Measurements from ENCODE around the gene MRPL41. TPM values are rescaled to one million over a fixed set of nuclear protein-coding genes. Genes with fewer than 3 reads are reported as not detected.
"Not testable (repeated sequence)": the region's sequence is repeated elsewhere in the genome, so short reads cannot be mapped to it uniquely, and the experiment has no call there.

Gene MRPL41
- total RNA-seq, 4 donors from 2014 or later = 77.1 to 161 (median 98.3) TPM

- Histone ChIP-seq H3K27me3 (no peaks in the 10 kb centered on the region), H3K36me3 (peaks cover 0 to 33% (median 0%) of the 10 kb centered on the region in 3 donors), H3K27ac (no peak overlapping the region), H3K9me3 (peaks cover 0 to 4% (median 0%) of the 10 kb centered on the region in 4 donors), H3K4me3 (no peak overlapping the region), H3K4me1 (no peaks in the 10 kb centered on the region)
- TF ChIP-seq POLR2A (IDR thresholded peaks at IDR 0.05) = no peak
- TF ChIP-seq EP300 (IDR thresholded peaks at IDR 0.05) = no peak
- TF ChIP-seq CTCF (IDR thresholded peaks at IDR 0.05) = no peak
- 74 to 76% methylated on average over 26 of the region's 26 CpGs for WGBS, 2 donors
- DNase-seq (ENCODE audit: low spot score in 2 of 2) = no peak
Measured at GRCh38 chr9:137506702-137507171, 44.9 kb upstream of the MRPL41 start.

GRCh38 chr9:137509198-137509597, 42.5 kb upstream of the MRPL41 start:
- no peaks in the 10 kb centered on the region for H3K27me3 ChIP-seq
- WGBS, 2 donors = 89 to 93% methylated on average over 14 of the region's 14 CpGs
- no peaks in the 10 kb centered on the region for H3K4me1 ChIP-seq
- TF ChIP-seq POLR2A (IDR thresholded peaks at IDR 0.05) (no peak), EP300 (IDR thresholded peaks at IDR 0.05) (no peak)
- H3K4me3 ChIP-seq = no peak overlapping the region
- no peak overlapping the region for H3K27ac ChIP-seq
- peaks cover 0 to 46% (median 0%) of the 10 kb centered on the region in 3 donors for H3K36me3 ChIP-seq
- peaks cover 0 to 4% (median 0%) of the 10 kb centered on the region in 4 donors for H3K9me3 ChIP-seq
- DNase-seq (ENCODE audit: low spot score in 2 of 2) = no peak

DNA sequence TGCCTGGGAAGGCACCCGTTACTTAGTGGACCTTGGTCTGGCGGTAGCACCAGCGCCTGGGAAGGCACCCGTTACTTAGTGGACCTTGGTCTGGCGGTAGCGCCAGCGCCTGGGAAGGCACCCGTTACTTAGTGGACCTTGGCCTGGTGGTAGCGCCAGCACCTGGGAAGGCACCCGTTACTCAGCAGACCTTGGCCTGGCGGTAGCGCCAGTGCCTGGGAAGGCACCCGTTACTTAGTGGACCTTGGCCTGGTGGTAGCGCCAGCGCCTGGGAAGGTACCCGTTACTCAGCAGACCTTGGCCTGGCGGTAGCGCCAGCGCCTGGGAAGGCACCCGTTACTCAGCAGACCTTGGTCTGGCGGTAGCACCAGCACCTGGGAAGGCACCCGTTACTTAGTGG, 40.6 kb upstream of the MRPL41 start:
- not testable (repeated sequence) for H3K4me1 ChIP-seq; H3K4me3 ChIP-seq; H3K27ac ChIP-seq; H3K27me3 ChIP-seq; H3K9me3 ChIP-seq; DNase-seq (ENCODE audit: low spot score in 2 of 2)
- WGBS, 2 donors = 91 to 92% methylated on average over 18 to 22 of the region's 22 CpGs
- H3K36me3 ChIP-seq = peaks cover 0 to 43% (median 0%) of the 10 kb centered on the region in 3 donors

GRCh38 chr9:137511758-137512463, 39.8 kb upstream of the MRPL41 start:
- Histone ChIP-seq H3K4me1 (no peaks in the 10 kb centered on the region), H3K27ac (no peak overlapping the region), H3K9me3 (peaks cover 0 to 4% (median 0%) of the 10 kb centered on the region in 4 donors), H3K4me3 (no peak overlapping the region), H3K36me3 (peaks cover 0 to 43% (median 0%) of the 10 kb centered on the region in 3 donors), H3K27me3 (no peaks in the 10 kb centered on the region)
- 85 to 86% methylated on average over 25 of the region's 25 CpGs for WGBS, 2 donors
- DNase-seq (ENCODE audit: low spot score in 2 of 2) = no peak
- no peak for TF ChIP-seq EP300 (IDR thresholded peaks at IDR 0.05)

DNA sequence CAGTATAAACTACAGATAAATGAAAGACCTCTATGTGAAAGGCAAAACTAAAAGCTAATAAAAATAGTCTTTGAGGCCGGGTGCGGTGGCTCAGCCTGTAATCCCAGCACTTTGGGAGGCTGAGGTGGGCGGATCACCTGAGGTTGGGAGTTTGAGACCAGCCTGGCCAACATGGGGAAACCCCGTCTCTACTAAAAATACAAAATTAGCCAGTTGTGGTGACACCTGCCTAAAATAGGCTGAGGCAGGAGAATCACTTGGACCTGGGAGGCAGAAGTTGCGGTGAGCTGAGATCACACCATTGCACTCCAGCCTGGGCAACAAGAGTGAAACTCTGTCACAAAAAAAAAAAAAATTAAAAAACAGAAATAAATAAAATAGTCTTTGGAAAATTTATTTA, 38.5 kb upstream of the MRPL41 start:
- H3K27me3 ChIP-seq; DNase-seq (ENCODE audit: low spot score in 2 of 2); H3K9me3 ChIP-seq; H3K4me1 ChIP-seq; H3K27ac ChIP-seq; H3K4me3 ChIP-seq: not testable (repeated sequence)
- WGBS, 2 donors = 85 to 91% methylated on average over 5 of the region's 5 CpGs
- H3K36me3 ChIP-seq = peaks cover 0 to 43% (median 0%) of the 10 kb centered on the region in 3 donors

- 81 to 83% methylated on average over 24 to 25 of the region's 42 CpGs for WGBS, 2 donors
- H3K4me1 ChIP-seq; DNase-seq (ENCODE audit: low spot score in 2 of 2); H3K27me3 ChIP-seq; H3K9me3 ChIP-seq; H3K4me3 ChIP-seq; H3K27ac ChIP-seq: not testable (repeated sequence)
- peaks cover 0 to 40% (median 0%) of the 10 kb centered on the region in 3 donors for H3K36me3 ChIP-seq
Measured at GRCh38 chr9:137513801-137514570, 37.7 kb upstream of the MRPL41 start.

- Histone ChIP-seq H3K27ac (no peak overlapping the region), H3K36me3 (peaks cover 0 to 41% (median 0%) of the 10 kb centered on the region in 3 donors), H3K4me1 (no peaks in the 10 kb centered on the region), H3K27me3 (no peaks in the 10 kb centered on the region), H3K9me3 (no peaks in the 10 kb centered on the region), H3K4me3 (no peak overlapping the region)
- no peak for DNase-seq (ENCODE audit: low spot score in 2 of 2)
- TF ChIP-seq POLR2A (IDR thresholded peaks at IDR 0.05) (no peak), CTCF (IDR thresholded peaks at IDR 0.05) (no peak), EP300 (IDR thresholded peaks at IDR 0.05) (no peak)
- 85 to 90% methylated on average over 17 to 23 of the region's 30 CpGs for WGBS, 2 donors
Measured at GRCh38 chr9:137514691-137515337, 36.9 kb upstream of the MRPL41 start.

All from tibial nerve (tissue), 4 donors.